GM18870 (cell line): ENCODE results near the gene CDH4.
"Not testable (repeated sequence)": the region's sequence is repeated elsewhere in the genome, so short reads cannot be mapped to it uniquely, and the experiment has no call there.

Source experiments
- ATAC-seq: cut with Tn5 transposase; IDR thresholded peaks from one replicate; pipeline ENCODE4 v1.9.1; 2021; ENCODE audit warnings: moderate library complexity; ENCODE audit not compliant: unreplicated experiment

Gene CDH4

DNA sequence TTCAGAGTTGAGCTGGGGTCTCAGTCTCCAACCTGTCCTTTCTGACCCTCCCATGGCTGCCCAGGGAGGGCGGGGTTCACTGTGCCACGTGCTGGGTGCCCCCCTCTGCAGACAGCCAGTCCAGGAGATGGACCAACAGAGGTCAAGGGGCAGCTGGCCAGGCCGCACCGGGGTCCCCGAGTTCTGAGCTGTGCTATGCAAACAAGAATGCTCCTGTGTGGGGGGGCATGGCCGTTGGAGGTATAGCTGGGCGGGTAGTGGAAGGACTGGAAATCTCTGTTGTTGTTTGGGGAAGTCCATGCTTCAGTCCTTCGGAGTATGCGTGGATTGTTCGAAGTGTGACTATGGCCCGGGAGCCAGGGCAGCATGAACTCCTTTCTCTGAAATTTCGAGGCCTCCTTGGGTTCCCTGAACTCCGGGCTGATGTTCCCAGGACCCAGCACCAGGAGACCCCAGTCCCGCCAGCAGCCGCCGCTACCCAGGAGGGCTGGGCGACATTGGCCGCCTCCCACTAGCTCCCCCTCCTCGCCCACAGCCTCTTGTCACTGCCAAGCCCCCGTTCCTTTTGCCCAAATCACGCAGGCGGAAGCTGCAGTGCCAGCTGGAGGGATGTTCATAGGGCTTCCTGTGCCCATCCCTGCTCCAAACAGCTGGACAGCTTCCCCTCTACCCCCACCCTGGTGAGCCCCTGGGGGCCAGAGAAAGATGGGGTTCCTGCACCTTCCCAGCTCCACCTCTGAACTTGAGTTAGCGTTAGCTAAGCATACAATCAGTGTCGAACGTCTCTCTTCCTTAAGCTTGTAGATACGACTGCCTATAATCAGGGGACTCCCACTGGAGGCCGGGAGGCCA lies 687.0 kb downstream of the CDH4 start:
- ATAC-seq: no peak

DNA sequence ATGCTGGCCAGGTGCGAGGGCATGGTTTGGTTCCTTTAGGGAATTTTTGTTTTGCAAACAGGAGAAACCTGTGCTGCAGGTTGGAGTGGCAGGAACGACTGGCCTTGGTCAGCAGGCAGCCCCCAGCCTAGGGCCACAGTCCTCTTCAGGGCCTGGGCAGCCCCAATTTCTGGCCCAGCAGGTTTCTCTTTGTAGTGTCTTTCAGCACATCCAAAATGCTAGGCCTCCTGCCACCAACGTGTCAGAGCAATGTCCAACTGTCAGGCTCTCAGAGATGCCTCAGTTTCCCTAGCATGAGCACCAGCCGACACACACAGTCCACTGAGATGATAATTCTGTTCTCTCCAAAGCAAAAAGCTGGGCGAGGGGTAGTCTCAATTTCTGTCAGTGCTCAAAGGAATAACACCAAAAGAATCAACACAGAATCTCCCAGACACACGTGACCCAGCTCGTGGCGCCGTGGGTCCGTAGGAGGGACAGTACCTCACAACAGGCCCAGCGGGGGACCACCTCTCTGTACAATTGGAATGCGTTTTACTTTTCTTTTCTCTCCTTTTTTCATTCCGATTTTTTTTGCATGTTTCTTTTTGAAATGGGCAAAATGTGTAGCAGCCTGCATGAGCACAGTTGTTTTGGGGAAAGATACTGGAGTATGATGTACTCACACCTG lies 687.8 kb downstream of the CDH4 start:
- ATAC-seq: no peak

DNA sequence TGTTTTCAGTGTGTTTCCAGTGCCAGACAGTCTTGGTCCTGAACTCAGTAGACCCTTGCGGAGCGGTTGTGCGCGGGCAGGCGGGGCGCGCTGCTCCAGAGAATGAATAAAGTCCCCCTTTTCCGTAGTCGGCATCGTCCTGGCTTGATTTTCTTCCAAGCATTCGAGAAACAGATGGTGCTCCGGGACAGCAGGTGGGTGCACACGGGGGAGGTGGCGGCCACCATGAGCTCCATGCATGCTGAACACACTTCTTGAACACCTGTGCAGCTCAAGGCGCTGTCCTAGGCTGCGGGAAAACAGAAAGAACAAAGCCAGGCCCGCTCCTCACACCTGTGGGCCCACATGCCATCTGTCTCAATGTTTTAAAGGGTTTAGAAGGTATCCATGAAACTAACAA lies 688.4 kb downstream of the CDH4 start:
- ATAC-seq: no peak

DNA sequence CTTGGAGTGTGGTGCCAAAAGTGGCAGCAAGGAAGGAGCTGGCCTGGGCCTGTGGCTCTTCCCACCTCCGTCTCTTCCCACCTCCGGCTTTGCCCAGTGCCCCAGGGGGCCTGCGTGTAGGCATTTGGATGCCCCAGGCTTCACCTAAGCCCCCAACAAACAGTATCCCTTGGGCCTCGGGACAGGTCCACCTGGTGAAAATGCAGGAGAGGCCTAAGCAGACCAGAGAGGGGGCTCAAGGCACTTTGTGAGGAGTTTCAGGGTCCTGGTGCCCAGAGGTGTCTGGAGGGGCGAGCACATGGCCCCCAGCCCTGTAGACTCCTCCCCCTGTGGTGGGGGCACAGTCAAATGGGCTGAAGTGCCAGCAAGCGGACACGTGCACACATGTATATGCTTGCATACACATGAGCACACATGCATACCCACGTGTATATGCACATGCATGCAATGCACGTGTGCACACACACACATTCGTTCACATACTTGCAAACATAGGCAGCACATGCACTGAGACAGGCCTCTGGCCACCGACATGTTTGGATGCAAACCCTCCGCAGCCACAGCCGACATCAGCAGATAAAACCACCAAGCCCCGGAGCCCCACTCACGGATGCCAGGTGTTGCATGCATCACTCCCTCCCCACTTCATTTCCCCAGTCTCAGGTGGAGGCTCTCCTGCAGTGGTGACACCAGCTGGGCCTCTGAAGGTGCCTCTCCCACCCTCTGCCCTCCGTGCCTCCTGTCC lies 689.1 kb downstream of the CDH4 start:
- no peak for ATAC-seq

DNA sequence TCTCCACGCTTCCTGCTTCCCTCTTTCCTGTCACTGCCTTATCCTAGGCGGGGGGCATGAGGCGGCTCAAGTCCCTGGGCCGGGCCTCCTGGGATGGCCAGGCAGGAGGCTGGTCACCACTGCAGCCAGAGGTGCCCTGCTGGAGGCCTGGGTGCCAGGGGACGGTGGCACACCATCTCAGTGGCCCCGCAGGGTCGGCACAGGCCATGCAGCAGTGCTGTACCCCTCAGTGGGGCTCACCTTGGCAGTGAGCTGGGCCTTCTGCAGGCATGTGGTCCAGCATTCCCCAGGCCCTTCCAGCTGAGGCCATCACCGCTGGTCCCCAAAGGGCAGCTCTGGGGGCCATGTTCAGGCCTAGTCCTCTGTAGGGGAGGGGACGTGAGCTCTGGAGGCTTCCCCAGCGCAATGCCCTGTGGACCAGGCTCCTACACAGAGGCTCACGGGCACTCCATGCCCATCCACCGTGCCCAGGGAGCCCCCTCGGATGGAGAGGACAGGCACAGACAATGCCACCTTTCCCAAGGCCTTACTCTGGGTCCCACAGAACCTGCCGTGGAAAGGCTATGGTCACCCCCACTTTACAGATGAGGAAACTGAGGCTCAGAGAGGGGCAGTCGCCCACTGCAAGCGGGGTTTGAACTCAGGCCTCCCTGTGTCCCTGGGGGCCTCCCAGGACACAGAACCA lies 689.8 kb downstream of the CDH4 start:
- no peak for ATAC-seq

DNA sequence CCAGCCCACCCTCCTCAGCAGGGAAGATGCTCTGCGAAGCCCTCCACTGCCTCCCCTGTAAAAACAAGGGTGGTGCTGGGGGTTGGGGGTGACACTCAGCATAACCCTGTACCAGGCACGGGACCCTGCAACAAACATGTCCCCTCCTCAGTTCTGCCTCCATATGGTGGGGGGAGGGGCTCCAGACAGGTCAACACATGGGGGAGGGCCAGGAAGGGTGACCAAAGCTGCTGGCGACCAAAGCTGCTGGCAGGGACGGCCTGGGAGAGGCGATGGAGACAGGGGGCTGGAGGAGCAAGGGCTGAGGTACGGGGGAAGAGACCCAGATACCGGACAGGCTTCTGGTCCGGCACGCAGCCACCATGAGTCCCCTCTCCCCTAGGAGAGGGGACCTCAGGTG lies 690.5 kb downstream of the CDH4 start:
- no peak for ATAC-seq

DNA sequence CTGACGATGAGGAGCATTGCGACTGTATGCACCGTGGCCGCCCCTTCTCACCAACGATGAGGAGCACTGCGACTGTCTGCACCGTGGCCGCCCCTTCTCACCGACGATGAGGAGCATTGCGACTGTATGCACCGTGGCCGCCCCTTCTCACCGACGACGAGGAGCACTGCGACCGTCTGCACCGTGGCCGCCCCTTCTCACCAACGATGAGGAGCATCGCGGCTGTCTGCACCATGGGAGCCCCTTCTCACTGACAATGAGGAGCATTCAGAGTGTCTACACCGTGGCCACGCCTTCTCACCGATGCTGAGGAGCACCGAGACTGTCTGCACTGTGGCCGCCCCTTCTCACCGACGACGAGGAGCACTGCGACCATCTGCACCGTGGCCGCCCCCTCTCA lies 692.9 kb downstream of the CDH4 start:
- not testable (repeated sequence) for ATAC-seq

DNA sequence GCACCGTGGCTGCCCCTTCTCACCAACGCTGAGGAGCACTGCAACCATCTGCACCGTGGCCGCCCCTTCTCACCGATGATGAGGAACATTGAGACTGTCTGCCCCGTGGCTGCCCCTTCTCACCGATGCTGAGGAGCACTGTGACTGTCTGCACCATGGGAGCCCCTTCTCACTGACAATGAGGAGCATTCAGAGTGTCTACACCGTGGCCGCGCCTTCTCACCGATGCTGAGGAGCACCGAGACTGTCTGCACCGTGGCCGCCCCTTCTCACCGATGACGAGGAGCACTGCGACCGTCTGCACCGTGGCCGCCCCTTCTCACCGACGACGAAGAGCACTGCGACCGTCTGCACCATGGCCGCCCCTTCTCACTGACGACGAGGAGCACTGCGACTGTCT lies 693.4 kb downstream of the CDH4 start:
- ATAC-seq: not testable (repeated sequence)

DNA sequence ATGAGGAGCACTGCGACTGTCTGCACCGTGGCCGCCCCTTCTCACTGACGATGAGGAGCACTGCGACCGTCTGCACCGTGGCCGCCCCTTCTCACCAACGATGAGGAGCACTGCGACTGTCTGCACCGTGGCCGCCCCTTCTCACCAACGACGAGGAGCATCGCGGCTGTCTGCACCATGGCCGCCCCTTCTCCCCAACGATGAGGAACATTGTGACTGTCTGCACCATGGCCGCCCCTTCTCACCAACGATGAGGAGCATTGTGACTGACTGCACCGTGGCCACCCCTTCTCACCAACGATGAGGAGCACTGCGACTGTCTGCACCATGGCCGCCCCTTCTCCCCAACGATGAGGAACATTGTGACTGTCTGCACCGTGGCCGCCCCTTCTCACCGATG lies 696.0 kb downstream of the CDH4 start:
- not testable (repeated sequence) for ATAC-seq

DNA sequence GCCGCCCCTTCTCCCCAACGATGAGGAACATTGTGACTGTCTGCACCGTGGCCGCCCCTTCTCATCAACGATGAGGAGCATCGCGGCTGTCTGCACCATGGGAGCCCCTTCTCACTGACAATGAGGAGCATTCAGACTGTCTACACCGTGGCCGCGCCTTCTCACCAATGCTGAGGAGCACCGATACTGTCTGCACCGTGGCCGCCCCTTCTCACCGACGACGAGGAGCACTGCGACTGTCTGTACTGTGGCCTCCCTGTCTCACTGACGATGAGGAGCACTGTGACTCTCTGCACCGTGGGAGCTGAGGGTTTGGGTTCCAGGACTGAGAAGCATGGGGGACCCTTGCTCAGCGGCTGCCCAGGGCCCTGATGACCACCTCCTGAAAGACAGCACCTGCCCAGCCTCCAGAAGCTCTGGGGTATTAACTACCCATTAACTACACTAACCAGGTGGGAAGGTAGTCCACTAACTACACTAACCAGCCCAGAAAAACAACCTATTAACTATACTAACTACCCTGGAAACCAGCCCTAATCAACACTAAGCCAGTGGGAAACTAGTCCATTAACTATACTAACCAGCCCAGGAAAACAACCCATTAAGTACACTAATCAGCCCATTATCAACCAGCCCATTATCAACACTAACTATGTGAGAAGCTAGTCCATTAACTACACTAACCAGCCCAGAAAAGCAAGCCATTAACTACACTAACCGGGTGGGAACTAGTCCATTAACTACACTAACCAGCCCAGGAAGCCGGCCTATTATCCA lies 696.7 kb downstream of the CDH4 start:
- no peak for ATAC-seq

DNA sequence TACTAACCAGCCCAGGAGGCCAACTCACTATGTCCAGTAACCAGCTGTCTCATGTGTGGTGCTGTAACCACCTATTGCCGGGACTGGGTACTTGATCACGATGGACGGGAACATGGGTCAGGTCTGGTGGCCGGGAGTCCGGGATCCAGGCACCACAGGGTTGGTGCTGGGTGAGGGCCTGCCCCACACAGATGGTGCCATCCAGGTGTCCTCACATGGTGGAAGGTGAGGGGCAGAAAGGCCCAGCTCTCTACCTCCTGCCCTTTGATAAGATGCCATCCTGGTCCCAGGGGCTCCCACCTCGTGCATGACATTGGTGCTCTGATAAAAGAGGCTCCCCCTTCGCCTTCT lies 697.3 kb downstream of the CDH4 start:
- no peak for ATAC-seq

DNA sequence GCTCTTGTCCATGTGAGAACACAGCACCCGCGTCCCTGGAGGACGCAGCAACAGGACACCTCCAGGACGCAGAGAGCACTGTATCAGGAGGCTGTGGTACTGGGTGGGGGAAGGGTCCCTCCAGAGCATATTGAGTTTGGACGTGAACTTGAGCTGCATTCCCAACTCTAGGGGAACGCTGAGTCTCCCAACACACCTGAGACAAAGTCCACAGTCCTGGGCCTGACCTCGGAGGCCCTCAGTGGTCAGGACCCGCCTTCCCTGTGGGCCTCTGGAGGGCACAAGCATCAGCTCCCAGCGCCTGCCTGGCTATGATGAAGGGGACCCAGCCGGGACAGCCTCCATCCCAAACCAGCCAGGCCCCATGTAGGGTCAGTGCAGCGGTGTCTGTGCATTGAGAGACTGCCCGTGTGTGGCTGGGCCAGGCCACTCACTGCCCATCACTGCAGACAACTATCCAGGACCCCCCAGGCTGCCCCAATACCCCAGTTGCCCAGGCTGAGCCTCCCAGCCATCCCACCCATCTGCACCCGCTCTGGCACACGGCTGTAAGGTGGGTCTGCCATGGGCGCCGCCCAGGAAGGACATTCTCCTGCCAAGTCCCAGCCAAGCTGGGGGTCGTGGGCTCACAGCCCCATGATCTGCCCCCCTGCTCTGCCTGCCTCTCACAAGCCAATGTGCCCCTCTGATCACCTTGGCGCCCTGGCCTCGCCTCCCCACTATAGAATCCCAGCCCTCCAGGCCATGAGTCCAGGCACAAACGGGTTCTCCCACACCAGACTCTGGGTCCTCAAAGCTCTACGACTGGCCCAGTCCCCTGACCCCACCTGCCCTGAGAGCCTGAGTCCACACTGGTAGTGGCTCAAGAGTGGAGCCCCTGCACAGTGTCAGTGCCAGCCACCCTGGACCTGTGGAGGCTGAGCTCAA lies 697.9 kb downstream of the CDH4 start:
- ATAC-seq: no peak

DNA sequence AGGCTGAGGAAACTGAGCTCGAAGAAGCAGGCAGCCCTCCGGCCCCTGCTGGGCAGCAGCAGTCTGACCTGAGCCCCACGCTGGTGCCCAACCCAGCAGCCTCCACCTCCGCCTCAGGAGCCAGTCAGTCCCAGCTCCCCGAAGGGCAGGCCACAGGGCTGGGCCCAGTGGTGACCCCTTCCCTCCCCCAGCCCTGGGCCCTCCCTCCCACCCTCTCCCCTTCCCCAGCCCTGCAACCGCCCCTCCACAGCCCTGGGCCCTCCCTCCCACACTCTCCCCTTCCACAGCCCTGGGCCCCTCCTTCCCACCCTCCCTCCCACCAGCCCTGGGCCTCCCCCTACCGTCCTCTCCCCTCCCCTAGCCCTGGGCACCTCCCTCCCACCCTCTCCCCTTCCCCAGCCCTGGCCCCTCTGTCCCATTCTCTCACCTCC lies 698.6 kb downstream of the CDH4 start:
- ATAC-seq: no peak

DNA sequence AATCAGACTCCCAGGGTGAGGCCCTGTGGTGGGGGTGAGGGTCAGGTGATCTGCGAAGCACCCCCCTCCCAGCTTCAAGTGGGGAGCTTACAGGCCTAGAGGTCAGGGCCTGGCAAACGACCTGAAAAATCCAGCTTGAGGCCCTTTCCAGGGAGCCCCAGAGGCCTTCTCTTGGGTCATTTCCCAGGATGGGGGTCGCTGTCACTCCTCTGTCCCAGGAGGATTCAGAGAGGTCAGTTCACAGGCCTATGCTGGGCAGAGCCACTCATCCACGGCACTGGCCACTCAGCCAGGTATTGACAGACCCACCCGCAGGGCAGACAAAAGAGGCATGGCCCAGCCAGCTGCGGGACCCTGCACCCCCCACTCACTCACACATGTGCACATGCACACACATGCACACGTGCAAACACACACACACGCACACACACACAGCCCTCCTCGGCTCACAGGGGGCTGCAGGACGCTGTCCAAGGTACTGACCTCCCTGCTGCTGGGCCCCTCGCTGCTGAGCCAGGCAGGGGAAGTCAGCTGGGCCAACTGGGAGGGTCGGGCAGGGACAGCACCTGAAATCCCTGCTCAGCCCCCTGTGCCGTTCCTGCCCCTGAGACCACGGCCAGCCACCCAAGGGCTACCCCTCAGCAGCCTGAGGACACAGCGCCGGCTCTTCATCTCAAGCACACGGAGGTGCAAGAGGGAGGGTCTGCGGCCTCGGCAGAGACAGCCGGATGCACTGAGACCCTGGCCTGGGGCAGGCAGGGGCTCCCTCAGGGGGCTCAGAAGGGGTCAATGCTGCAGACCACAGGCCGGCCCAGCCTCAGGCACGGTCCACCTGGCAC lies 699.9 kb downstream of the CDH4 start:
- ATAC-seq: no peak

DNA sequence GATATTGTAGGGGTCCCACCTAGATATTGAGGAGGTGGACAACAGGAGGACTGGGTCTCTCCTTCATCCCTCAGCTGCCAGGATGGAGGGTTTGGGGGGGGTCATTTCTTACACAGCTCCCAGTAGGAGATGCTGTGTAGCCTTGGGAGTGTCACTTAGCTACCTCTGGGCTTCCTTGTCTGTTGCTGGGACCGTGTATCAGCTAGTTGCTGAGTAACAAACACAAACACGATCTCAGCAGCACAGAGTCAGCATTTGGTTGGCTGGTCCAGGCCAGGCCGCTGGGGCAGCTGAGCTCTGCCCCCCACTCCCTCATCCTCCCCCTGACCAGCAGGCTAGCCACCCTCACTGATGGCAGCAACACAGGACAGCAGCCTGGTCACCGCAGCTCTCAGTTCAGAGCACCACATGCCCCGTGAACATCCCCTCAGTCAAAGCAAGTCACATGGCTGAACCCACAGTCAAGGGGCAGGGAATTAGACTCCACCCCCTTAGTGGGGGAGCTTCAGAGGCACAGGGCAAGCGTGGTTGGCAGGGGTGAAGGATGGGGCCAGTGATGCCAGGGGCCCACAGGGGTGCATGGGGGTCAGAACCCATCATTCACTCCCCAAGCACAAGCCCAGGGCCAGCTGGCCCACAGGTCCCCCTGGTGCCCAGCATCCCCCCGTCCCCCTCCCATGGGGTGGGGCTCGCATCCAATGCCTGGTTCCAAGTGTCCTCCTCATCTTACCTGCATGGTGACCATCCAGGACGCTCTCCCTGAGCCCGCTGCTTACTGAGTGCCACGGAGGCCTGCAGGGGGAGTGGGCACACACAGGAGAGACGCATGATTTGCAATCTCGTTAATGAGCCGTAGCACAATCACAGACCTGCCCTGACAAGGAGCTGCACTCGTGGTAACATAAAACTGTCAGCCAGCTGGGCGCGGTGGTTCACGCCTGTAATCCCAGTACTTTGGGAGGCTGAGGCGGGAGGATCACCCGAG lies 701.3 kb downstream of the CDH4 start:
- ATAC-seq: no peak

DNA sequence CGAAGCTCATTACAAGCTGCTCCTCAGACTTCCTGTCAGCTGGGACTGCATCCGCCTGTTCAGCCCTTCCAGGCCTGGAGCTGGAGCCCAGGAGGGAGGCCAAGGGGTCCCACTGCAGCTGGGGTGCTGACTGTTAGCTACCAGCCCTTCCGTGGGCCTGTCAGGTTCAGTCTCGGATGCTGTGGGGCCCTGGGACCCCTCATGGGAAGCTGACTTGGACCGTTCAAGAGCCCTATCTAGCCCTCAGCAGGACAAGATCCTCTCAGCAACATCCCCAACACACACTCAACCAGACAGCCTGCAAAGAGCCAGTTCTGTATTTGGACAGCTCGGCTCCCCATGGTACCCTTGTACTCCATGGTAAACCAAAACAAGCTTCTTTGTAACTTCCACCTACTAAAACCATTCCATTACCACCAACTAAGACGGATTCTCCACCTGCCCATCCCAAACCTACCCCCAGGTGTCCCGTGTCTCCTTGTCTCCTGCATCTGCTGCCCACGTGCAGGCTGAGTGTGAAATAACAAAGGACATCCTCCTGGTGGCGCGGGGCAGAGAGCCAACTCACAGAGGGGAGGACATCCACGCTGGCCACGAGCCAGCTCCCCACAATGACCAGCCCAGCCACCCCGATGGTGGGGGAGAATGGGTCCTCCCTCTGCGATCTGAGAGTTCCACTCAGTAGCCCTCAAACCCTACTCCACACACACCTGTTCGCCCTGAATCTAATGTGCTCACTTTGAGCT lies 702.4 kb downstream of the CDH4 start:
- ATAC-seq: no peak
